Skeletal muscle cell (primary cell): Measurements from ENCODE around the gene PSMB4.
"Not testable (repeated sequence)": the region's sequence is repeated elsewhere in the genome, so short reads cannot be mapped to it uniquely, and the experiment has no call there.

ENCODE experiments used
- DNase-seq: peaks from one replicate; pipeline ENCODE4 v3.0.0-alpha.2; 2010; ENCODE audit warnings: low read depth
- H3K4me3 ChIP-seq: 2 replicates; pipeline ENCODE4 v1.5.1; 2011; ENCODE audit warnings: low read depth, mild to moderate bottlenecking, control low read depth, low read length, moderate library complexity

PSMB4 gene

GRCh38 chr1:151399324-151400171 is at the start of gene PSMB4:
Gene PSMB4 (plus strand): TSS chr1:151399573. CDS start chr1:151399588, 15 bp downstream.
- H3K4me3 ChIP-seq: peak within 1 kb of the TSS; percentile 96
- DNase-seq: peak; percentile 73

GRCh38 chr1:151350323-151350722 is 49.0 kb upstream of the PSMB4 start:
- not testable (repeated sequence) for H3K4me3 ChIP-seq, DNase-seq

GRCh38 chr1:151352021-151352718 is 47.2 kb upstream of the PSMB4 start:
- DNase-seq: no peak
- no peak overlapping the region for H3K4me3 ChIP-seq

GRCh38 chr1:151356696-151357095 is 42.7 kb upstream of the PSMB4 start:
- H3K4me3 ChIP-seq: no peak overlapping the region
- no peak for DNase-seq

- no peak overlapping the region for H3K4me3 ChIP-seq
- DNase-seq: no peak
These were observed 37.5 kb upstream of the PSMB4 start for GRCh38 chr1:151361883-151362282.

- DNase-seq: no peak
- H3K4me3 ChIP-seq: no peak overlapping the region
These were observed 36.8 kb upstream of the PSMB4 start for GRCh38 chr1:151362308-151363155.

- H3K4me3 ChIP-seq: no peak overlapping the region
- DNase-seq: no peak
These were observed 34.4 kb upstream of the PSMB4 start for GRCh38 chr1:151364996-151365395.

- no peak for DNase-seq
- H3K4me3 ChIP-seq: no peak overlapping the region
These were observed 31.5 kb upstream of the PSMB4 start for GRCh38 chr1:151367658-151368392.

GRCh38 chr1:151368393-151369301 is 30.7 kb upstream of the PSMB4 start:
- no peak overlapping the region for H3K4me3 ChIP-seq
- DNase-seq: no peak

GRCh38 chr1:151369302-151369610 is 30.1 kb upstream of the PSMB4 start:
- no peak for DNase-seq
- H3K4me3 ChIP-seq: no peak overlapping the region

- H3K4me3 ChIP-seq: no peak overlapping the region
- DNase-seq: no peak
These were observed 29.7 kb upstream of the PSMB4 start for GRCh38 chr1:151369621-151370048.

GRCh38 chr1:151370211-151370911 is 29.0 kb upstream of the PSMB4 start:
- H3K4me3 ChIP-seq: no peak overlapping the region
- no peak for DNase-seq

- peak overlapping the region; percentile 39 for H3K4me3 ChIP-seq
- DNase-seq: no peak
These were observed 27.9 kb upstream of the PSMB4 start for GRCh38 chr1:151371370-151372057.

- peak; percentile 36 for DNase-seq
- H3K4me3 ChIP-seq: peak within 1 kb of the TSS; percentile 39
These were observed 27.1 kb upstream of the PSMB4 start, which contains the start of gene SELENBP1 for GRCh38 chr1:151372058-151372934. Gene SELENBP1 (minus strand): TSS chr1:151372705. CDS start chr1:151372641, 64 bp downstream.

GRCh38 chr1:151373196-151373595 is 26.2 kb upstream of the PSMB4 start:
- no peak overlapping the region for H3K4me3 ChIP-seq

More at GRCh38 chr1:151373196-151373595, 26.2 kb upstream of the PSMB4 start:
- no peak for DNase-seq
